ENCODE results near the gene GASK1A. TPM values are rescaled to one million over a fixed set of nuclear protein-coding genes. Genes with fewer than 3 reads are reported as not detected.

The GASK1A gene
- total RNA-seq, 1 experiment from 2014 or later: 5.4 TPM

DNA sequence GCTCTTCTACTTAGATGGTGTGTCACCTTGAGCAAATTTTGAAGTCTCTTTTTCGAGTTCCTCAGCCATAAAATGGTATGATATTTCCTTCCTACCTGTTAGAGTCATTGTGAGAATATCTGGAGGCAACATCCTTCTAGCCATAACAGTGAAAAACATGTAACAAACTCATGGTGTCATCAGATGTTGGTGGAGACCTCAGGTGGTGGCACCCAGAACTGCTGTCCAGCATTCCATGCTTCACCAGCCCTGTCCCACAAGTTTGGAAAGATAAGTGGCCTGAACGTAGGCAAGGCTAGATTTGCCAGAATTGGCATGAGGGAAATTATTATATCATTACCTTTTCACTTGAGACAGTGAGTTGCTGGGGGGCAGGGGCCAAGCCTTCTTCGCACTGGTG, 30.4 kb downstream of the GASK1A start:
- no peak for DNase-seq
- H4K20me1 ChIP-seq (ENCODE audit: control insufficient read depth, insufficient read depth, insufficient read length): no peaks in the 10 kb centered on the region
- TF ChIP-seq, protein P1, sequence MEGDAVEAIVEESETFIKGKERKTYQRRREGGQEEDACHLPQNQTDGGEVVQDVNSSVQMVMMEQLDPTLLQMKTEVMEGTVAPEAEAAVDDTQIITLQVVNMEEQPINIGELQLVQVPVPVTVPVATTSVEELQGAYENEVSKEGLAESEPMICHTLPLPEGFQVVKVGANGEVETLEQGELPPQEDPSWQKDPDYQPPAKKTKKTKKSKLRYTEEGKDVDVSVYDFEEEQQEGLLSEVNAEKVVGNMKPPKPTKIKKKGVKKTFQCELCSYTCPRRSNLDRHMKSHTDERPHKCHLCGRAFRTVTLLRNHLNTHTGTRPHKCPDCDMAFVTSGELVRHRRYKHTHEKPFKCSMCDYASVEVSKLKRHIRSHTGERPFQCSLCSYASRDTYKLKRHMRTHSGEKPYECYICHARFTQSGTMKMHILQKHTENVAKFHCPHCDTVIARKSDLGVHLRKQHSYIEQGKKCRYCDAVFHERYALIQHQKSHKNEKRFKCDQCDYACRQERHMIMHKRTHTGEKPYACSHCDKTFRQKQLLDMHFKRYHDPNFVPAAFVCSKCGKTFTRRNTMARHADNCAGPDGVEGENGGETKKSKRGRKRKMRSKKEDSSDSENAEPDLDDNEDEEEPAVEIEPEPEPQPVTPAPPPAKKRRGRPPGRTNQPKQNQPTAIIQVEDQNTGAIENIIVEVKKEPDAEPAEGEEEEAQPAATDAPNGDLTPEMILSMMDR (conservative IDR thresholded peaks at IDR 0.05): peak; percentile 40; the same call in 2 of the 3 replicates
- H2AK5ac ChIP-seq (ENCODE audit: insufficient read length, low read length): no peak overlapping the region
- H2BK20ac ChIP-seq (ENCODE audit: low read depth, low read length, poor library complexity, severe bottlenecking): no peak overlapping the region
- no peaks in the 10 kb centered on the region for H3K9me3 ChIP-seq (ENCODE audit: control insufficient read depth, low read depth, low read length)
- no peaks in the 10 kb centered on the region for H3K23me2 ChIP-seq (ENCODE audit: insufficient read length, low read depth, low read length, poor library complexity, severe bottlenecking)
- Mint-ChIP-seq H3K36me3 (ENCODE audit: insufficient read depth in 1 of 3, low read depth in 3 of 3) (no peaks in the 10 kb centered on the region; a peak in 2 of 7 replicates), H3K9me3 (no peaks in the 10 kb centered on the region; a peak in 1 of 5 replicates), H3K27ac (no peak overlapping the region; a peak in 1 of 7 replicates), H3K4me3 (no peak overlapping the region), H3K27me3 (ENCODE audit: low read depth) (peaks cover 2% of the 10 kb centered on the region), H3K4me1 (peaks cover 4 to 8% of the 10 kb centered on the region in 2 experiments)
- no peaks in the 10 kb centered on the region for H3K27me3 ChIP-seq (ENCODE audit: insufficient read depth, low read length)
- no peaks in the 10 kb centered on the region for H3K79me2 ChIP-seq (ENCODE audit: insufficient read depth, low read length)
- no peak overlapping the region for H3K18ac ChIP-seq (ENCODE audit: insufficient read length, low read depth, low read length)
- H3K79me1 ChIP-seq (ENCODE audit: insufficient read depth, low read depth, low read length, poor library complexity, severe bottlenecking): no peaks in the 10 kb centered on the region
- H4K8ac ChIP-seq (replicated peaks; ENCODE audit: insufficient read length, low read depth, low read length): no peak overlapping the region
- no peak overlapping the region for H3K27ac ChIP-seq (ENCODE audit: insufficient read length, low read depth, low read length)
- H2BK15ac ChIP-seq (ENCODE audit: low read depth, low read length): no peak overlapping the region
- H2BK12ac ChIP-seq (ENCODE audit: insufficient read length, low read depth, low read length): no peak overlapping the region
- no peak overlapping the region for H4K5ac ChIP-seq (ENCODE audit: insufficient read length, low read depth, low read length)
- H4K91ac ChIP-seq (ENCODE audit: insufficient read length, low read depth, low read length): no peak overlapping the region
- H2BK5ac ChIP-seq (ENCODE audit: insufficient read length, low read length): no peak overlapping the region
- no peak overlapping the region for H3K9ac ChIP-seq (ENCODE audit: extremely low read depth, insufficient read length, low read length)
- no peak overlapping the region for H3T11ph ChIP-seq (ENCODE audit: low read length)
- H3K14ac ChIP-seq (ENCODE audit: insufficient read depth, low read length): no peak overlapping the region
- no peaks in the 10 kb centered on the region for H3K4me1 ChIP-seq (ENCODE audit: insufficient read depth, low read length)
- no CpG with 5 or more reads among the region's 3 CpGs for WGBS (ENCODE audit: extremely low coverage, insufficient read length, low lambda C conversion rate)
- no peak overlapping the region for H3K23ac ChIP-seq (ENCODE audit: insufficient read length, low read depth, low read length)
- H3K56ac ChIP-seq (ENCODE audit: insufficient read length, low read depth, low read length): no peak overlapping the region
- H2BK120ac ChIP-seq (ENCODE audit: low read depth, low read length, poor library complexity, severe bottlenecking): no peak overlapping the region
- no peak overlapping the region for H3K4me2 ChIP-seq (ENCODE audit: insufficient read depth, insufficient read length, low read length)
- H2AFZ ChIP-seq (ENCODE audit: low read length): no peak overlapping the region
- H3K4ac ChIP-seq (ENCODE audit: low read depth, low read length): no peak overlapping the region

All from H9 (cell line).